ENCODE measurements around the gene TPM2.

GRCh38 chr9:35658137-35658967 is 31.4 kb downstream of the TPM2 start, which contains the start of gene CCDC107:
- TF ChIP-seq POLR2A (IDR thresholded peaks at IDR 0.05), result peak; percentile 91 to 97
- TF ChIP-seq CTCF (IDR thresholded peaks at IDR 0.05), result peak; percentile 40 to 78 (median 60)
